ENCODE measurements around the gene DOLK.

DOLK gene

DNA sequence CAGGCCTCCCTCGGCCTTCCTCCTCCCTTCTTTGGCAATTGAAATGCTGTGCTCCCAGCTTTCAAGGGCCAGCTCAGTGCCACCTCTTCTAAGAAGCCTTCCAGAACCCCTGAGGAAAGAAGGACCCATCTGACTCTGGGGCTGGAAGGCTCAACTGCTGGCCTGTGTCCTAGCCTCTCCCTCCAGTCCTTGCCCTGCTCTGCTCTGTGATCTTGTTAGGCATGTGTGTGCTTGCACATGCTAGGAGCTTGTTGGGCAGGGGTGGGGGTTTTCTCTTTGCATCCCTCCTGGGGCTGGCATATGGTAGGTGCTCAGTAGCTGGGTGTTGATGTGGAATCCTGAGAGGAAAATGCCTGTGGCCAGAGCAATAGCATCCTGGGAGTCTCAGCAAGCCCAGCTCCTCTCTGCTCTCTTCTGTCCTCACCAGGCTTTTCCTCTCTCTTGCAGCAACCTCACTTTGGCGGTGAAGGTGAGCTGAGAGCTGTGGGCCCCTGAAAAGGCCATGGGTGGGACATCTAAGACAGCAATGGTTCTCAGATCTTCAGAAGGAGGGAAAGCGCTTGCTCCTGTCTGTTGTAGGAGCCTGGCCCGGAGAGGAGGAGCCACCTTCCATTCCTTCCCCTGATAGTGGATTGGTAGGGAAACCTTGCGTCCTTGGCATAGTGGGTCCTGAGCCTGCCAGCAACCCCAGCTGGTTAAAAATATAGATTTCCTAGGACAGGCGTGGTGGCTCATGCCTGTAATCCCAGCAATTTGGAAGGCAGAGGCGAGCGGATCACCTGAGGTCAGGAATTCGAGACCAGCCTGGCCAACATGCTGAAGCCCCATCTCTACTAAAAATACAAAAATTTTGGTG lies 9.9 kb downstream of the DOLK start:
- DNase-seq (ENCODE audit: low read depth, low spot score): no peak
- CTCF ChIA-PET: interaction anchor here (0.6 to 4.2 kb wide), 4 partner anchors 10 to 120 kb away, joined by 3 to 48 read pairs (median 4); no protein-coding TSS in a partner anchor
- POLR2A ChIA-PET: no interaction called here
- TF ChIP-seq, protein P1, sequence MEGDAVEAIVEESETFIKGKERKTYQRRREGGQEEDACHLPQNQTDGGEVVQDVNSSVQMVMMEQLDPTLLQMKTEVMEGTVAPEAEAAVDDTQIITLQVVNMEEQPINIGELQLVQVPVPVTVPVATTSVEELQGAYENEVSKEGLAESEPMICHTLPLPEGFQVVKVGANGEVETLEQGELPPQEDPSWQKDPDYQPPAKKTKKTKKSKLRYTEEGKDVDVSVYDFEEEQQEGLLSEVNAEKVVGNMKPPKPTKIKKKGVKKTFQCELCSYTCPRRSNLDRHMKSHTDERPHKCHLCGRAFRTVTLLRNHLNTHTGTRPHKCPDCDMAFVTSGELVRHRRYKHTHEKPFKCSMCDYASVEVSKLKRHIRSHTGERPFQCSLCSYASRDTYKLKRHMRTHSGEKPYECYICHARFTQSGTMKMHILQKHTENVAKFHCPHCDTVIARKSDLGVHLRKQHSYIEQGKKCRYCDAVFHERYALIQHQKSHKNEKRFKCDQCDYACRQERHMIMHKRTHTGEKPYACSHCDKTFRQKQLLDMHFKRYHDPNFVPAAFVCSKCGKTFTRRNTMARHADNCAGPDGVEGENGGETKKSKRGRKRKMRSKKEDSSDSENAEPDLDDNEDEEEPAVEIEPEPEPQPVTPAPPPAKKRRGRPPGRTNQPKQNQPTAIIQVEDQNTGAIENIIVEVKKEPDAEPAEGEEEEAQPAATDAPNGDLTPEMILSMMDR (IDR thresholded peaks at IDR 0.05; ENCODE audit: insufficient read depth, low read length, missing control alignments): no peak
- H3K4me3 ChIP-seq (ENCODE audit: low read depth, low read length): no peak overlapping the region

DNA sequence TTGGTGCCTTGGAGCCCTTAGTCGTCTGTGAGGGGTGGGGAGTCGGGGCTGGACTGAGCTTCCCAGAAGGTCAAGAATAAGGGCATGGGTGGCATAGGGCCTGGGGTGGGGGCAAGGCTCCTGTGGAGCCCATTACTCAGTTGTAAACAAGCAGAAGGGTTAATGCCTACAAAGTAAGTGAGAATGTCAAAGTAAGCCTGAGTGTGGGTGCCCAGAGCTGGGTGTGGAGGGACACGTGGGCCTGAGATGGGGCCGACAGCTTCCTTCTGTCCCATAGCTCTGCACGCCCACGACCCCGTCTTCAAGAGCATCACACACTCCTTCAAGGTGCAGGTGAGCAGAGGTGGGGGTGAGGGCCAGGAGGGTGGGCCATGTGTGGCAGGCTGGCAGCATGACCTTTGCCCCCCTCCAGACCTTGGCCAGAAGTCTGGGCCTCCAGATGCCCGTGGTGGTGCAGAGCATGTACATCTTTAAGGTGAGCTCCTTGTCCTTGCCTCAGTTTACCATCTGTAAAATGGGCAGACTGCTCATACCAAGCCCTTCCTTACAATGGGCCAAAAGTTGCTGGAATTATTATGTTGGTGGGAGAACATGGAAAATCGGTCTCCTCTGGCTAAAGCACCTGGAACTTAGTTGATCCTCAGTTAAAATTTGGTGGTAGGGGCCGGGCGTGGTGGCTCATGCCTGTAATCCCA lies 11.1 kb downstream of the DOLK start:
- ChIA-PET POLR2A (no interaction called here), CTCF (interaction anchor here (1.1 to 4.2 kb wide), 5 partner anchors 8 to 118 kb away, joined by 3 to 48 read pairs (median 4); partner anchors contain the start of gene PHYHD1)
- DNase-seq (ENCODE audit: low read depth, low spot score): no peak
- TF ChIP-seq, protein P1 (IDR thresholded peaks at IDR 0.05; ENCODE audit: insufficient read depth, low read length, missing control alignments): no peak
- no peak overlapping the region for H3K4me3 ChIP-seq (ENCODE audit: low read depth, low read length)

DNA sequence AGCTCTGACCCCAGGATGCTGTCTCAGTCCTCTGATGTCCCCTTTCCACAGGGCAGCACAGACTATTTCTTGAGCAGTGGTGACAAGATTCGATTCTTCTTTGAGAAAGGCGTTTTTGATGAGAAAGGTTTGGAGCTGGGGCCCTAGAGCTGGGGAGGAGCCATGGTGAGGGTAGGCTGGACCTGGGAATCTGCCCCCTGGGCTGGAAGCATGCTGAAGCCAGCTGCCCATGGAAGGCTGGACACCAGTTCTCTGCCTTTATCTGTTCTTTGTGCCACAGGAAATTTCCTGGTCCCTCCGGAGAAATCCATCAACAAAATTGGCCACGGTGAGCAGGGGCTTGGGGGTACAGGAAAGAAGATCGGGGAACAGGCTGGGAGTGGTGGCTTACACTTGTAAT lies 13.7 kb downstream of the DOLK start:
- POLR2A ChIA-PET: no interaction called here
- CTCF ChIA-PET: interaction anchor here (1.0 to 1.2 kb wide), 2 partner anchors 13 to 73 kb away, joined by 3 to 5 read pairs; partner anchors contain the start of gene PHYHD1
- no peak overlapping the region for H3K4me3 ChIP-seq (ENCODE audit: low read depth, low read length)
- TF ChIP-seq, protein P1 (IDR thresholded peaks at IDR 0.05; ENCODE audit: insufficient read depth, low read length, missing control alignments): no peak
- DNase-seq (ENCODE audit: low read depth, low spot score): no peak

DNA sequence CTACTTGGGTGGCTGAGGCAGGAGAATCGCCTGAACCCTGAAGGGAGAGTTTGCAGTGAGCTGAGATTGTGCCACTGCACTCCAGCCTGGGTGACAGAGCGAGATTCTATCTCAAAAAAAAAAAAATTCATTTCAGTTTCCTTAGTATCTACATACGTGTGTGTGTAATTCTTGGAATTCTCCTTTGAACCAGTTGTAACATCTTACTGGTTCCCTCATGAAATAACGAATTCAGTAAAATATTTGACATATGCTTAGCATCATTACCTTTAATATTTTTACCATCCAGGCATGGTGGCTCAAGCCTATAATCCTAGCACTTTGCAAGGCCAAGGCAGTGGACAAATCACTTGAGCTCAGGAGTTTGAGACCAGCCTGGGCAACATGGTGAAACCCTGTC lies 17.8 kb downstream of the DOLK start:
- no peak overlapping the region for H3K4me3 ChIP-seq (ENCODE audit: low read depth, low read length)
- POLR2A ChIA-PET: interaction anchor here (0.9 kb wide), 1 partner anchor 49 kb away, joined by 3 read pairs; no protein-coding TSS in a partner anchor
- DNase-seq (ENCODE audit: low read depth, low spot score): no peak
- TF ChIP-seq, protein P1 (IDR thresholded peaks at IDR 0.05; ENCODE audit: insufficient read depth, low read length, missing control alignments): no peak
- CTCF ChIA-PET: interaction anchor here (0.8 to 11.2 kb wide), 15 partner anchors 7 to 275 kb away, joined by 3 to 294 read pairs (median 16); partner anchors contain the start of genes DOLK, ENDOG, NUP188 and SH3GLB2

DNA sequence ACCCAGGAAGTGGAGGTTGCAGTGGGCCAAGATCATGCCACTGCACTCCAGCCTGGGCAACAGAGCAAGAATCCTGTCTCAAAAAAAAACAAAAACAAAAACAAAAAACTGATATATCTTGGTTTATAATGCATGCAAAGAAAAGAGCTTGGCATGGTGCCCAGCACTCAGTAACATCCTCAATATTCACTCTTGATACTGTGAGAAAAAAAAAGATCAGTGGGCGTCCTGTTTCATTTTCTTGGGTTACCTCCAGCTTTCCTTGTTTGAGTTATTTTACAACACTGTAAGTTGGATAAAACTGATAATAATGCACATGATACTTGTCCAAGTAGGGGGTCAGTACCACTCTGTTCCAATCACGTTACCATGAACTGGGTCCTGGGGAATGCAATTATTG lies 18.8 kb downstream of the DOLK start:
- no peak for DNase-seq (ENCODE audit: low read depth, low spot score)
- TF ChIP-seq, protein P1 (IDR thresholded peaks at IDR 0.05; ENCODE audit: insufficient read depth, low read length, missing control alignments): no peak
- POLR2A ChIA-PET: interaction anchor here (0.9 kb wide), 1 partner anchor 48 kb away, joined by 3 read pairs; no protein-coding TSS in a partner anchor
- CTCF ChIA-PET: interaction anchor here (0.7 to 11.2 kb wide), 43 partner anchors 8 to 295 kb away, joined by 3 to 294 read pairs (median 5); partner anchors contain the start of genes DOLK, ENDOG, NUP188 and SH3GLB2
- no peak overlapping the region for H3K4me3 ChIP-seq (ENCODE audit: low read depth, low read length)
